HG03342 (cell line): ENCODE measurements around the gene PTPRN2.

Experiments
- ATAC-seq: cut with Tn5 transposase; IDR thresholded peaks from one replicate; pipeline ENCODE4 v1.9.1; 2021; ENCODE audit warnings: mild to moderate bottlenecking, moderate library complexity; ENCODE audit not compliant: unreplicated experiment

The PTPRN2 gene

GRCh38 chr7:157722137-157723060 lies 865.2 kb downstream of the PTPRN2 start:
- ATAC-seq, result no peak

GRCh38 chr7:157721468-157722136 lies 866.0 kb downstream of the PTPRN2 start:
- no peak for ATAC-seq

- no peak for ATAC-seq
Observed at GRCh38 chr7:157719705-157720655, 867.6 kb downstream of the PTPRN2 start.

GRCh38 chr7:157719008-157719682 lies 868.5 kb downstream of the PTPRN2 start:
- ATAC-seq, result no peak

GRCh38 chr7:157718303-157719007 lies 869.2 kb downstream of the PTPRN2 start:
- ATAC-seq, result no peak

GRCh38 chr7:157717211-157718174 lies 870.1 kb downstream of the PTPRN2 start:
- ATAC-seq, result no peak

GRCh38 chr7:157715938-157716280 lies 871.7 kb downstream of the PTPRN2 start:
- ATAC-seq, result no peak

GRCh38 chr7:157715071-157715937 lies 872.3 kb downstream of the PTPRN2 start:
- ATAC-seq, result no peak

GRCh38 chr7:157714166-157715070 lies 873.2 kb downstream of the PTPRN2 start:
- no peak for ATAC-seq

- no peak for ATAC-seq
Observed at GRCh38 chr7:157713591-157713990, 874.0 kb downstream of the PTPRN2 start.

- ATAC-seq, result no peak
Observed at GRCh38 chr7:157712666-157713235, 874.9 kb downstream of the PTPRN2 start.

- ATAC-seq, result no peak
Observed at GRCh38 chr7:157711353-157711888, 876.2 kb downstream of the PTPRN2 start.

- no peak for ATAC-seq
Observed at GRCh38 chr7:157710396-157710795, 877.2 kb downstream of the PTPRN2 start.

GRCh38 chr7:157709531-157710251 lies 877.9 kb downstream of the PTPRN2 start:
- no peak for ATAC-seq

GRCh38 chr7:157708919-157709295 lies 878.7 kb downstream of the PTPRN2 start:
- ATAC-seq, result no peak
